ENCODE measurements around the gene PAX1.
A peak's percentile ranks its signal among the peaks of the same experiment; 100 is the strongest.

The PAX1 gene

DNA sequence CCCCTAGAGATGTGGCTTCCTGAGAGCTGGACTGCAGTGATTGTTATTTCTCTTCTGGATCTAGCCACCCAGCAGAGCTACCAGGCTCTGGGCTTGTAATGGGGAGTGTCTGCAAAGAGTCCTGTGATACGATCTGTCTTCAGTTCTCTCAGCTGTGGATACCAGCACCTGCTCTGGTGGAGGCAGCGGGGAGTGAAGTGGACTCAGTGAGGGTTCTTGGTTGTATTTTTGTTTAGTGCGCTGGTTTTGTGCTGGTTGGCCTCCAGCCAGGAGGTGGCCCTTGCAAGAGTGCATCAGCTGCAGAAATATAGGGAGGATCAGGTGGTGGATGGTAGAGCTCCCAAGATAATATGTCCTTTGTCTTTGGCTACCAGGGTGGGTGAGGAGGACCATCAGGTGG lies 33.7 kb downstream of the PAX1 start:
- no peak for DNase-seq (ENCODE audit: low read depth in 2 of 2)

GRCh38 chr20:21739682-21740081 lies 34.2 kb downstream of the PAX1 start:
- no peak for DNase-seq (ENCODE audit: low read depth in 2 of 2)

DNA sequence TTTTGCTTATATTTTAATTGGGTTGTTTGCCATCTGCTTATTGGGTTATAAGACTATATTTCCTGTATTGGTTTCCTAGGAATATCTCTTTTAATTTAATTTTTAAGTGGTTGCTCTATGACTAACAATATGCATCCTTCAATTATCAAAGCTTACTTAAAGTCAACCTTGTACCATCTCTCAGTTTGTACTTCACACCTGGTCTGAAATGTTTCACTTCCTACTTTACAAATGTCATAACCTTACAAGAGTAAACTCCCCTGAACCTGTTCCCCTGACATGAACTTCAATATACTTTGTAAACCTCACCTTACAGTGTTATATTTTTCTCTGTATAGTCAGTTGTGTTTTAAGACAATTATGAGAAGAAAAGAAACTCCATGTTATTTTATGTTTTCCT lies 35.8 kb downstream of the PAX1 start:
- no peak for DNase-seq (ENCODE audit: low read depth in 2 of 2)

DNA sequence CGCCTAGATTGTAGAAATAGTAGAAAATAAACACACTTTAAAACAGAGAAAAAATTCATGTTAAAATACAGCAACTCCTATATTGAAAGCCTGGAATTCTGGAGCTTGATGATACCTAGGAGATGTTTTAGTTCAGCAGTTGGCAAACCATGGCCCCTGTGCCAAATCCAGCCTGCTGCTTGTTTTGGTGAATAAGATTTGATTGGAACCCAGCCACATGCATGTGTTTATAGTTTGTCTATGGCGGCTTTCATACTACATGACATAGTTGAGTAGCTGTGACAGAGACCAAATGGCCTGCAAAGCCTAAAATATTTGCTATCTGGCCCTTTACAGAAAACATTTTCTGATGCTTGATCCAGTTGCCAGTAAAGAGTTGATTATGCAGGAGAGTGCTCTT lies 57.2 kb downstream of the PAX1 start:
- DNase-seq (ENCODE audit: low read depth in 2 of 2) = no peak

DNA sequence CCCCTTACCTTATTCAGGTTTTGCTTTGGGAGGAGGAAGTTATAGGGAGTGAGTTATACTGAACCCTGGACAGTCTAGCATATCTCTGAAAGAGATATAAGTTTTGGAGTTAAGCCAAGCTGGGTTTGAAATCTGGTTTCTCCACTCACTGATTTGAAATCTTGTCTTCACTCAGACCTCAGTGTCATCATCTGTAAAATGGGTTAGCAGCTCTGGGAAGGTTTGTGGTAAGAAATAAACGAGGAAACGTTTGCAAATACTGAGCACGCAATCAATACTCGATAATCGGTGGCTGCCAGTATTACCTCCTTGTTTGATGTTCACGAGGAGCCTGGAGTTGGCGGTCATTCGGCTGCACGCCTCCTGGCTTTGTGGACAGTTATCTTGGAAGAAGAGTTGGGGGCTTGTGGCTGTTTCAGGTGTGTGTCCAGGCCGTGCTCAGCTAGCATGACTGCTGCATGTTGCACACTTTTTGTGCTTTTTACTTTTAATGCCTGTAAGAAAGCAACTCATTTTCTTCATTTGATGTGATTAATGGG lies 61.8 kb downstream of the PAX1 start:
- DNase-seq (ENCODE audit: low read depth in 2 of 2) = no peak

GRCh38 chr20:21767739-21768223 lies 62.3 kb downstream of the PAX1 start:
- peak in 1 of 2 experiments; percentile 1 for DNase-seq (ENCODE audit: low read depth in 2 of 2)
